Liver (tissue), 9 donors: ENCODE results near the gene PDCL3. TPM values are rescaled to one million over a fixed set of nuclear protein-coding genes. Genes with fewer than 3 reads are reported as not detected.

Source experiments
- DNase-seq: peaks from one replicate; pipeline ENCODE4 v3.0.0-alpha.2; 2017; ENCODE audit warnings: low spot score
- H3K27ac ChIP-seq, 2 donors: one replicate each; pipeline ENCODE4 v1.7.0; 2013; ENCODE audit warnings: inconsistent platforms in 2 of 2, low read length in 2 of 2, control low read depth in 1 of 2, low read depth in 1 of 2, mild to moderate bottlenecking in 1 of 2
- H3K27me3 ChIP-seq, 4 donors: one replicate each; pipeline versions ENCODE4 v1.6.1 to v1.7.0; 2013; ENCODE audit warnings: low read length in 3 of 4, inconsistent platforms in 1 of 4, mild to moderate bottlenecking in 1 of 4, moderate library complexity in 1 of 4; ENCODE audit not compliant: control insufficient read depth in 4 of 4, insufficient read depth in 4 of 4
- H3K36me3 ChIP-seq, 4 donors: one replicate each; pipeline versions ENCODE4 v1.6.1 to v1.7.0; 2013; ENCODE audit warnings: low read length in 3 of 4, mild to moderate bottlenecking in 3 of 4, low read depth in 1 of 4, moderate library complexity in 1 of 4; ENCODE audit not compliant: control insufficient read depth in 4 of 4, insufficient read depth in 3 of 4
- H3K4me1 ChIP-seq, 4 donors: one replicate each; pipeline versions ENCODE4 v1.6.1 to v1.7.0; 2013; ENCODE audit warnings: low read length in 3 of 4, mild to moderate bottlenecking in 3 of 4, moderate library complexity in 1 of 4; ENCODE audit not compliant: control insufficient read depth in 4 of 4, insufficient read depth in 4 of 4
- H3K4me3 ChIP-seq, 3 donors: one replicate each; pipeline versions ENCODE4 v1.6.1 to v1.7.0; 2013; ENCODE audit warnings: low read length in 3 of 3, control low read depth in 1 of 3, low read depth in 1 of 3, mild to moderate bottlenecking in 1 of 3
- H3K9ac ChIP-seq, 2 donors: one replicate each; pipeline ENCODE4 v1.7.0; 2013; ENCODE audit warnings: low read length in 2 of 2, mild to moderate bottlenecking in 2 of 2, moderate library complexity in 2 of 2, control low read depth in 1 of 2, low read depth in 1 of 2
- H3K9me3 ChIP-seq, 4 donors: one replicate each; pipeline versions ENCODE4 v1.6.1 to v1.7.0; 2013; ENCODE audit warnings: low read length in 3 of 4; ENCODE audit not compliant: control insufficient read depth in 4 of 4
- CTCF ChIP-seq: fragments of 150-350 bp; IDR thresholded peaks from 2 replicates; pipeline ENCODE4 v1.5.1; 2017; ENCODE audit warnings: improper control_type of control experiment, low read depth, low read length; ENCODE audit not compliant: missing input control
- EGR1 ChIP-seq, 2 donors: IDR thresholded peaks; 2 replicates each; pipeline ENCODE4 v1.6.1; 2016 to 2018; ENCODE audit warnings: antibody characterized with exemption in 2 of 2, low read depth in 2 of 2
- FOXA1 ChIP-seq: IDR thresholded peaks from 2 replicates; pipeline ENCODE4 v1.6.1; 2016; ENCODE audit warnings: antibody characterized with exemption
- FOXA2 ChIP-seq: IDR thresholded peaks from 2 replicates; pipeline ENCODE4 v1.6.1; 2016; ENCODE audit warnings: antibody characterized with exemption
- GABPA ChIP-seq, 2 donors: IDR thresholded peaks in 1 of 2; conservative IDR thresholded peaks in 1 of 2; 2 replicates each; pipeline ENCODE4 v1.6.1; 2016; ENCODE audit warnings: antibody characterized with exemption in 2 of 2, mild to moderate bottlenecking in 1 of 2, moderate library complexity in 1 of 2
- HNF4A ChIP-seq, 2 donors: conservative IDR thresholded peaks; 2 replicates each; pipeline ENCODE4 v1.6.1; 2016; ENCODE audit warnings: antibody characterized with exemption in 2 of 2, mild to moderate bottlenecking in 2 of 2
- HNF4G ChIP-seq: IDR thresholded peaks from 2 replicates; pipeline ENCODE4 v1.6.1; 2016; ENCODE audit warnings: antibody characterized with exemption
- JUND ChIP-seq, 2 donors: IDR thresholded peaks; 2 replicates each; pipeline ENCODE4 v1.6.1; 2016; ENCODE audit warnings: antibody characterized with exemption in 2 of 2
- MAX ChIP-seq: IDR thresholded peaks from 2 replicates; pipeline ENCODE4 v1.6.1; 2016; ENCODE audit warnings: antibody characterized with exemption
- NR2F2 ChIP-seq: IDR thresholded peaks from 2 replicates; pipeline ENCODE4 v1.6.1; 2016; ENCODE audit warnings: antibody characterized with exemption
- RAD21 ChIP-seq, 2 donors: IDR thresholded peaks; 2 replicates each; pipeline ENCODE4 v1.6.1; 2016; ENCODE audit warnings: antibody characterized with exemption in 2 of 2, mild to moderate bottlenecking in 2 of 2
- RXRA ChIP-seq, 2 donors: IDR thresholded peaks; 2 replicates each; pipeline ENCODE4 v1.6.1; 2017 to 2018; ENCODE audit warnings: antibody characterized with exemption in 2 of 2, mild to moderate bottlenecking in 1 of 2
- SP1 ChIP-seq: IDR thresholded peaks from 2 replicates; pipeline ENCODE4 v1.6.1; 2018; ENCODE audit warnings: antibody characterized with exemption, mild to moderate bottlenecking
- TAF1 ChIP-seq: conservative IDR thresholded peaks from 2 replicates; pipeline ENCODE4 v1.6.1; 2016; ENCODE audit warnings: antibody characterized with exemption, mild to moderate bottlenecking
- YY1 ChIP-seq: IDR thresholded peaks from 2 replicates; pipeline ENCODE4 v1.6.1; 2016; ENCODE audit warnings: antibody characterized with exemption, mild to moderate bottlenecking
- WGBS: extraction: QIAGEN DNeasy Blood & Tissue Kit; methylation state at CpG from one replicate; pipeline ENCODE4 v1.1.7; 2013; 5-methylcytosine and 5-hydroxymethylcytosine counted together
- polyA plus RNA-seq, 2 donors: library from polyadenylated mRNA; stranded (reverse) in 1 of 2; unstranded in 1 of 2; fragments of 200-250 nt in 1 of 2; fragments of >200 nt in 1 of 2; fragmentation: Nextera tagmentation in 1 of 2; extraction: Ambion mirVana in 1 of 2; gene quantifications; one replicate each; pipeline versions ENCODE4 v1.2.1 to v1.2.3, GENCODE V29; 2013 to 2015
- total RNA-seq, 2 donors: library from RNA; depleted of rRNA; stranded (reverse); fragments of >200 nt; gene quantifications; one replicate each; pipeline ENCODE4 v1.2.3, GENCODE V29; 2014
- TF ChIP-seq, protein P1 (sequence below): IDR thresholded peaks from 2 replicates; pipeline ENCODE4 v1.6.1; 2016; ENCODE audit warnings: antibody characterized with exemption
- TF ChIP-seq, protein P2 (sequence below): IDR thresholded peaks from 2 replicates; pipeline ENCODE4 v1.6.1; 2016; ENCODE audit warnings: antibody characterized with exemption, mild to moderate bottlenecking
- TF ChIP-seq, protein P3 (sequence below): IDR thresholded peaks from 2 replicates; pipeline ENCODE4 v1.6.1; 2016; ENCODE audit warnings: antibody characterized with exemption
- donor health status: healthy.
- donor health status: healthy.
- donor health status: healthy.
- donor health status: healthy.
- donor health status: healthy.

Gene PDCL3
- total RNA-seq: 1 to 10 TPM; 4.2 to 5.0 TPM
- 10 to 100 TPM in 1 of 2 donors, 1 to 10 TPM in 1; 8.9 to 12.3 TPM for polyA plus RNA-seq

- under 1% methylated on average over 62 of the region's 62 CpGs for WGBS
- Histone ChIP-seq H3K27me3 (no peaks in the 10 kb centered on the region), H3K36me3 (peaks cover 0 to 6% (median 6%) of the 10 kb centered on the region in 4 donors), H3K9ac (peak within 1 kb of the TSS; percentile 61 to 77), H3K4me3 (peak within 1 kb of the TSS; percentile 80 to 83 (median 81)), H3K4me1 (peaks cover 0 to 9% (median 7%) of the 10 kb centered on the region in 4 donors), H3K9me3 (no peaks in the 10 kb centered on the region), H3K27ac (peak within 1 kb of the TSS; percentile 79 to 81)
- TF ChIP-seq SP1: peak; percentile 87
- peak in 1 of 2 donors; percentile 33 for TF ChIP-seq EGR1 (IDR thresholded peaks at IDR 0.05; ENCODE audit: low read depth in 2 of 2)
- TF ChIP-seq HNF4G: no peak
- TF ChIP-seq RAD21 (IDR thresholded peaks at IDR 0.05): peak; percentile 41 to 44
- TF ChIP-seq JUND (IDR thresholded peaks at IDR 0.05): peak; percentile 87 to 88
- TF ChIP-seq MAX: peak; percentile 93
- TF ChIP-seq, protein P1, sequence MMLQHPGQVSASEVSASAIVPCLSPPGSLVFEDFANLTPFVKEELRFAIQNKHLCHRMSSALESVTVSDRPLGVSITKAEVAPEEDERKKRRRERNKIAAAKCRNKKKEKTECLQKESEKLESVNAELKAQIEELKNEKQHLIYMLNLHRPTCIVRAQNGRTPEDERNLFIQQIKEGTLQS: no peak
- TF ChIP-seq FOXA2: no peak
- TF ChIP-seq NR2F2: peak; percentile 71
- TF ChIP-seq, protein P2, sequence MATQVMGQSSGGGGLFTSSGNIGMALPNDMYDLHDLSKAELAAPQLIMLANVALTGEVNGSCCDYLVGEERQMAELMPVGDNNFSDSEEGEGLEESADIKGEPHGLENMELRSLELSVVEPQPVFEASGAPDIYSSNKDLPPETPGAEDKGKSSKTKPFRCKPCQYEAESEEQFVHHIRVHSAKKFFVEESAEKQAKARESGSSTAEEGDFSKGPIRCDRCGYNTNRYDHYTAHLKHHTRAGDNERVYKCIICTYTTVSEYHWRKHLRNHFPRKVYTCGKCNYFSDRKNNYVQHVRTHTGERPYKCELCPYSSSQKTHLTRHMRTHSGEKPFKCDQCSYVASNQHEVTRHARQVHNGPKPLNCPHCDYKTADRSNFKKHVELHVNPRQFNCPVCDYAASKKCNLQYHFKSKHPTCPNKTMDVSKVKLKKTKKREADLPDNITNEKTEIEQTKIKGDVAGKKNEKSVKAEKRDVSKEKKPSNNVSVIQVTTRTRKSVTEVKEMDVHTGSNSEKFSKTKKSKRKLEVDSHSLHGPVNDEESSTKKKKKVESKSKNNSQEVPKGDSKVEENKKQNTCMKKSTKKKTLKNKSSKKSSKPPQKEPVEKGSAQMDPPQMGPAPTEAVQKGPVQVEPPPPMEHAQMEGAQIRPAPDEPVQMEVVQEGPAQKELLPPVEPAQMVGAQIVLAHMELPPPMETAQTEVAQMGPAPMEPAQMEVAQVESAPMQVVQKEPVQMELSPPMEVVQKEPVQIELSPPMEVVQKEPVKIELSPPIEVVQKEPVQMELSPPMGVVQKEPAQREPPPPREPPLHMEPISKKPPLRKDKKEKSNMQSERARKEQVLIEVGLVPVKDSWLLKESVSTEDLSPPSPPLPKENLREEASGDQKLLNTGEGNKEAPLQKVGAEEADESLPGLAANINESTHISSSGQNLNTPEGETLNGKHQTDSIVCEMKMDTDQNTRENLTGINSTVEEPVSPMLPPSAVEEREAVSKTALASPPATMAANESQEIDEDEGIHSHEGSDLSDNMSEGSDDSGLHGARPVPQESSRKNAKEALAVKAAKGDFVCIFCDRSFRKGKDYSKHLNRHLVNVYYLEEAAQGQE: peak; percentile 92
- TF ChIP-seq CTCF: no peak
- peak; percentile 89 for TF ChIP-seq TAF1
- TF ChIP-seq, protein P3, sequence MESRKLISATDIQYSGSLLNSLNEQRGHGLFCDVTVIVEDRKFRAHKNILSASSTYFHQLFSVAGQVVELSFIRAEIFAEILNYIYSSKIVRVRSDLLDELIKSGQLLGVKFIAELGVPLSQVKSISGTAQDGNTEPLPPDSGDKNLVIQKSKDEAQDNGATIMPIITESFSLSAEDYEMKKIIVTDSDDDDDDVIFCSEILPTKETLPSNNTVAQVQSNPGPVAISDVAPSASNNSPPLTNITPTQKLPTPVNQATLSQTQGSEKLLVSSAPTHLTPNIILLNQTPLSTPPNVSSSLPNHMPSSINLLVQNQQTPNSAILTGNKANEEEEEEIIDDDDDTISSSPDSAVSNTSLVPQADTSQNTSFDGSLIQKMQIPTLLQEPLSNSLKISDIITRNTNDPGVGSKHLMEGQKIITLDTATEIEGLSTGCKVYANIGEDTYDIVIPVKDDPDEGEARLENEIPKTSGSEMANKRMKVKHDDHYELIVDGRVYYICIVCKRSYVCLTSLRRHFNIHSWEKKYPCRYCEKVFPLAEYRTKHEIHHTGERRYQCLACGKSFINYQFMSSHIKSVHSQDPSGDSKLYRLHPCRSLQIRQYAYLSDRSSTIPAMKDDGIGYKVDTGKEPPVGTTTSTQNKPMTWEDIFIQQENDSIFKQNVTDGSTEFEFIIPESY: peak; percentile 58
- TF ChIP-seq FOXA1: peak; percentile 26
- TF ChIP-seq YY1: peak; percentile 87
- TF ChIP-seq RXRA (IDR thresholded peaks at IDR 0.05): peak; percentile 79 to 81
- peak in 1 of 2 donors; percentile 81 for TF ChIP-seq GABPA (IDR thresholded peaks at IDR 0.05 in 1 of 2, conservative IDR thresholded peaks at IDR 0.05 in 1 of 2)
- peak; percentile 67 to 71 for TF ChIP-seq HNF4A (conservative IDR thresholded peaks at IDR 0.05)
- peak; percentile 90 for DNase-seq
These were observed at the start of gene PDCL3 for GRCh38 chr2:100562613-100563406. Gene PDCL3 (plus strand): TSS chr2:100562993. CDS start chr2:100563068, 75 bp downstream.
